Esophagus squamous epithelium (tissue), 4 donors: ENCODE measurements around the gene CLTA.
"Not testable (repeated sequence)": the region's sequence is repeated elsewhere in the genome, so short reads cannot be mapped to it uniquely, and the experiment has no call there.

ENCODE experiments used
- POLR2A ChIP-seq, 4 donors: fragments of 450-650 bp; IDR thresholded peaks; one replicate each; pipeline ENCODE4 v1.6.1; 2017; ENCODE audit warnings: antibody characterized with exemption in 4 of 4, mild to moderate bottlenecking in 4 of 4, moderate library complexity in 3 of 4
- TF ChIP-seq, protein P1 (sequence below), 6 experiments: fragments of 450-650 bp in 4 of 6; fragments of 200-600 bp in 2 of 6; sonication (generic) in 2 of 6; IDR thresholded peaks; one replicate each; pipeline ENCODE4 v1.5.1; 2016 to 2019; ENCODE audit warnings: antibody characterized with exemption in 6 of 6, mild to moderate bottlenecking in 4 of 6, moderate library complexity in 4 of 6

DNA sequence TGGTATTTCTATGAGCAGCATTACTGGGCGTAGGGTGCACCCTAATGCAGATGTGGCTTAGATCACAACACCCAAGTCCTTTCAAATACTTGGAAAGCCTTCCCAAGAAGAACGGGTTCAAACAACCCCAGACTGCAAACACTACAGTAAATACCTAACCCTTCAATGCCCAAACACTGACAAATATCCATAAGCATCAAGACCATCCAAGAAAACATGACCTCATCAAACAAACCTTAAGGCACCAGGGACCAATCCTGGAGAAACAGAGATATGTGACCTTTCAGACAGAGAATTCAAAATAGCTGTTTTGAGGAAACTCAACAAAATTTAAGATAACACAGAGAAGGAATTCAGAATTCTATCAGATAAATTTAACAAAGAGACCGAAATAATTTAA, 15.5 kb upstream of the CLTA start:
- TF ChIP-seq, protein P1, sequence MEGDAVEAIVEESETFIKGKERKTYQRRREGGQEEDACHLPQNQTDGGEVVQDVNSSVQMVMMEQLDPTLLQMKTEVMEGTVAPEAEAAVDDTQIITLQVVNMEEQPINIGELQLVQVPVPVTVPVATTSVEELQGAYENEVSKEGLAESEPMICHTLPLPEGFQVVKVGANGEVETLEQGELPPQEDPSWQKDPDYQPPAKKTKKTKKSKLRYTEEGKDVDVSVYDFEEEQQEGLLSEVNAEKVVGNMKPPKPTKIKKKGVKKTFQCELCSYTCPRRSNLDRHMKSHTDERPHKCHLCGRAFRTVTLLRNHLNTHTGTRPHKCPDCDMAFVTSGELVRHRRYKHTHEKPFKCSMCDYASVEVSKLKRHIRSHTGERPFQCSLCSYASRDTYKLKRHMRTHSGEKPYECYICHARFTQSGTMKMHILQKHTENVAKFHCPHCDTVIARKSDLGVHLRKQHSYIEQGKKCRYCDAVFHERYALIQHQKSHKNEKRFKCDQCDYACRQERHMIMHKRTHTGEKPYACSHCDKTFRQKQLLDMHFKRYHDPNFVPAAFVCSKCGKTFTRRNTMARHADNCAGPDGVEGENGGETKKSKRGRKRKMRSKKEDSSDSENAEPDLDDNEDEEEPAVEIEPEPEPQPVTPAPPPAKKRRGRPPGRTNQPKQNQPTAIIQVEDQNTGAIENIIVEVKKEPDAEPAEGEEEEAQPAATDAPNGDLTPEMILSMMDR (IDR thresholded peaks at IDR 0.05): not testable (repeated sequence)
- not testable (repeated sequence) for TF ChIP-seq POLR2A (IDR thresholded peaks at IDR 0.05)
